ENCODE results near the gene NT5DC1.

DNA sequence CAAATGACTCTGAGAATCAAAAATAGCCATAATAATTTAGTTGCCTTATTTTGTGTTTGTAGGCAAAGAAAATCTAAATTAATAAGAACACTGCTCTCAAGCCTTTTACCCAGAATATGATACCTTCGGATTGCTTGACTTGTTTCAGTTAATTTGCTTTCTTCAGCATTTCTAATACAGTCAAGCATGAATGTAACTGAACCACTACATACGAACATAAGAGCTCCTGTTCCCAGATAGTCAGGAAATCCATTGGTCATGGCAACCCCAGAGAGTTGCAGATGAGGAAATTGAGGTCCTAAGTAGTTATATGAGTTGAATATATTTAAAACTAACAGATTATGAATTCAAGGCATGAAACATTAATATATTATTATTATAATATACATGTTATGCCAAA, 42.9 kb upstream of the NT5DC1 start:
- TF ChIP-seq HDAC2 (IDR thresholded peaks at IDR 0.05) (no peak), CTCF (IDR thresholded peaks at IDR 0.05) (no peak), POLR2A (IDR thresholded peaks at IDR 0.05; ENCODE audit: low read length) (no peak), JUNB (IDR thresholded peaks at IDR 0.05) (no peak), RNF2 (IDR thresholded peaks at IDR 0.05; ENCODE audit: borderline replicate concordance, low read depth) (no peak), EP300 (IDR thresholded peaks at IDR 0.05) (no peak), KDM5A (IDR thresholded peaks at IDR 0.05) (no peak), BCL3 (IDR thresholded peaks at IDR 0.05) (no peak), HOXA7 (CRISPR knock-in tag; IDR thresholded peaks at IDR 0.05) (no peak)

All from A549 (cell line).